ENCODE measurements around the gene WFDC2.

DNA sequence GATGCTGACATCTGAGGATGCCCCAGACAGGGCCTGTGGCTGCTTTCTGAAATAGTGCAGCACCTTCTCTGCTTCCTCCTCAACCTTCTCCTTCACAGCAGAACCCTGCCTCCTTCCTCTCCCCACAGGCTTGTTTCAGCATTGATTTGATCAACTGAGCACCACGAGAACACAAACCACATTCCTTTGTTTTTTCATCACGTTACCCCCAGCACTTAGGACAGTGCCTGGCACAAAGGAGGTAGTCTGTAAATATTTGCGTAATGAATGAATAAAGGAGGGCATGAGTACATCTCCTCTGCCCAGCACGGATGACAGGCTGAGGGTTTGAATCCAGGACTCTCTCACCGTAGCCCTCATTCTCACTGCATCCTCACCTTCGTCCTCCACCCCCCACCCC, 21.3 kb upstream of the WFDC2 start:
- TF ChIP-seq POLR2A (IDR thresholded peaks at IDR 0.05) = no peak
- TF ChIP-seq, protein P1, sequence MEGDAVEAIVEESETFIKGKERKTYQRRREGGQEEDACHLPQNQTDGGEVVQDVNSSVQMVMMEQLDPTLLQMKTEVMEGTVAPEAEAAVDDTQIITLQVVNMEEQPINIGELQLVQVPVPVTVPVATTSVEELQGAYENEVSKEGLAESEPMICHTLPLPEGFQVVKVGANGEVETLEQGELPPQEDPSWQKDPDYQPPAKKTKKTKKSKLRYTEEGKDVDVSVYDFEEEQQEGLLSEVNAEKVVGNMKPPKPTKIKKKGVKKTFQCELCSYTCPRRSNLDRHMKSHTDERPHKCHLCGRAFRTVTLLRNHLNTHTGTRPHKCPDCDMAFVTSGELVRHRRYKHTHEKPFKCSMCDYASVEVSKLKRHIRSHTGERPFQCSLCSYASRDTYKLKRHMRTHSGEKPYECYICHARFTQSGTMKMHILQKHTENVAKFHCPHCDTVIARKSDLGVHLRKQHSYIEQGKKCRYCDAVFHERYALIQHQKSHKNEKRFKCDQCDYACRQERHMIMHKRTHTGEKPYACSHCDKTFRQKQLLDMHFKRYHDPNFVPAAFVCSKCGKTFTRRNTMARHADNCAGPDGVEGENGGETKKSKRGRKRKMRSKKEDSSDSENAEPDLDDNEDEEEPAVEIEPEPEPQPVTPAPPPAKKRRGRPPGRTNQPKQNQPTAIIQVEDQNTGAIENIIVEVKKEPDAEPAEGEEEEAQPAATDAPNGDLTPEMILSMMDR (IDR thresholded peaks at IDR 0.05 in 4 of 5, conservative IDR thresholded peaks at IDR 0.05 in 1 of 5) = no peak

All from gastrocnemius medialis (tissue), 4 donors.